Measurements from ENCODE around the gene SLC52A3.
"Not testable (repeated sequence)": the region's sequence is repeated elsewhere in the genome, so short reads cannot be mapped to it uniquely, and the experiment has no call there.

Gene SLC52A3

GRCh38 chr20:728256-728944, 39.9 kb downstream of the SLC52A3 start:
- Histone ChIP-seq H3K9me3 (no peaks in the 10 kb centered on the region), H3K27me3 (no peaks in the 10 kb centered on the region), H3K4me1 (no peaks in the 10 kb centered on the region), H3K36me3 (no peaks in the 10 kb centered on the region), H3K4me3 (ENCODE audit: low read depth, low read length) (peak overlapping the region; percentile 42)
- DNase-seq, result peak; percentile 77
- TF ChIP-seq, protein P1, sequence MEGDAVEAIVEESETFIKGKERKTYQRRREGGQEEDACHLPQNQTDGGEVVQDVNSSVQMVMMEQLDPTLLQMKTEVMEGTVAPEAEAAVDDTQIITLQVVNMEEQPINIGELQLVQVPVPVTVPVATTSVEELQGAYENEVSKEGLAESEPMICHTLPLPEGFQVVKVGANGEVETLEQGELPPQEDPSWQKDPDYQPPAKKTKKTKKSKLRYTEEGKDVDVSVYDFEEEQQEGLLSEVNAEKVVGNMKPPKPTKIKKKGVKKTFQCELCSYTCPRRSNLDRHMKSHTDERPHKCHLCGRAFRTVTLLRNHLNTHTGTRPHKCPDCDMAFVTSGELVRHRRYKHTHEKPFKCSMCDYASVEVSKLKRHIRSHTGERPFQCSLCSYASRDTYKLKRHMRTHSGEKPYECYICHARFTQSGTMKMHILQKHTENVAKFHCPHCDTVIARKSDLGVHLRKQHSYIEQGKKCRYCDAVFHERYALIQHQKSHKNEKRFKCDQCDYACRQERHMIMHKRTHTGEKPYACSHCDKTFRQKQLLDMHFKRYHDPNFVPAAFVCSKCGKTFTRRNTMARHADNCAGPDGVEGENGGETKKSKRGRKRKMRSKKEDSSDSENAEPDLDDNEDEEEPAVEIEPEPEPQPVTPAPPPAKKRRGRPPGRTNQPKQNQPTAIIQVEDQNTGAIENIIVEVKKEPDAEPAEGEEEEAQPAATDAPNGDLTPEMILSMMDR (IDR thresholded peaks at IDR 0.05; ENCODE audit: low read depth, low read length), result peak; percentile 58

- Histone ChIP-seq H3K9me3 (no peaks in the 10 kb centered on the region), H3K4me1 (no peaks in the 10 kb centered on the region), H3K4me3 (ENCODE audit: low read depth, low read length) (no peak overlapping the region), H3K36me3 (no peaks in the 10 kb centered on the region), H3K27me3 (no peaks in the 10 kb centered on the region)
- TF ChIP-seq, protein P1 (IDR thresholded peaks at IDR 0.05; ENCODE audit: low read depth, low read length), result no peak
- DNase-seq, result no peak
Measured at GRCh38 chr20:726160-726559, 42.1 kb downstream of the SLC52A3 start.

GRCh38 chr20:725491-725890, 42.8 kb downstream of the SLC52A3 start:
- no peaks in the 10 kb centered on the region for H3K27me3 ChIP-seq
- no peak overlapping the region for H3K4me3 ChIP-seq (ENCODE audit: low read depth, low read length)
- DNase-seq, result no peak
- no peaks in the 10 kb centered on the region for H3K9me3 ChIP-seq
- TF ChIP-seq, protein P1 (IDR thresholded peaks at IDR 0.05; ENCODE audit: low read depth, low read length), result no peak
- H3K4me1 ChIP-seq, result no peaks in the 10 kb centered on the region
- no peaks in the 10 kb centered on the region for H3K36me3 ChIP-seq

DNA sequence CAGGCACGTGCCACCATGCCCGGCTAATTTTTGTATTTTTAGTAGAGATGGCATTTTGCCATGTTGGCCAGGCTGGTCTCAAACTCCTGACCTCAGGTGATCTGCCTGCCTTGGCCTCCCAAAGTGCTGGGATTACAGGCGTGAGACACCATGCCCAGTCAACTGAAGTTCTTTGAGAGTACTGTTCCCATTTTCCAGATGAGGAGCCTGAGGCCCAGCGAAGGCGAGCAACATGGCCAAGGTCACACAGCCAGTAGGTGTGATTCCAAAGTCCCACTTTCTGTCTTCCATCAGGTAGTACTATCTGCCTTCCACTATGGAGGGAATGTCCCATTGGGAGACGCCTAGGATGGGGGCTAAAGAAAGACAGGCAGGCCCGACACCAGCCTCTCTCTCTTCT, 43.5 kb downstream of the SLC52A3 start:
- H3K36me3 ChIP-seq; H3K4me3 ChIP-seq (ENCODE audit: low read depth, low read length); H3K9me3 ChIP-seq; H3K4me1 ChIP-seq; H3K27me3 ChIP-seq; DNase-seq: not testable (repeated sequence)

- DNase-seq, result no peak
- no peak overlapping the region for H3K4me3 ChIP-seq (ENCODE audit: low read depth, low read length)
- H3K4me1 ChIP-seq, result no peaks in the 10 kb centered on the region
- H3K36me3 ChIP-seq, result no peaks in the 10 kb centered on the region
- TF ChIP-seq, protein P1 (IDR thresholded peaks at IDR 0.05; ENCODE audit: low read depth, low read length), result no peak
- H3K9me3 ChIP-seq, result no peaks in the 10 kb centered on the region
- no peaks in the 10 kb centered on the region for H3K27me3 ChIP-seq
Measured at GRCh38 chr20:723756-724155, 44.5 kb downstream of the SLC52A3 start.

GRCh38 chr20:722822-723644, 45.3 kb downstream of the SLC52A3 start:
- no peak overlapping the region for H3K4me3 ChIP-seq (ENCODE audit: low read depth, low read length)
- H3K4me1 ChIP-seq, result no peaks in the 10 kb centered on the region
- DNase-seq, result no peak
- H3K9me3 ChIP-seq, result no peaks in the 10 kb centered on the region
- H3K36me3 ChIP-seq, result no peaks in the 10 kb centered on the region
- TF ChIP-seq, protein P1 (IDR thresholded peaks at IDR 0.05; ENCODE audit: low read depth, low read length), result no peak
- H3K27me3 ChIP-seq, result no peaks in the 10 kb centered on the region

Data from BE2C (cell line).